HK-2 (cell line): Measurements from ENCODE around the gene KIF5C.

Experiments
- DNase-seq: peaks from one replicate; pipeline ENCODE4 v3.0.0-alpha.2; 2018; ENCODE audit not compliant: unreplicated experiment

Gene KIF5C

GRCh38 chr2:148924514-148925178 is 49.6 kb downstream of the KIF5C start:
- no peak for DNase-seq

- DNase-seq: no peak
These were observed 51.4 kb downstream of the KIF5C start for GRCh38 chr2:148926291-148926961.

- DNase-seq: no peak
These were observed 52.0 kb downstream of the KIF5C start for GRCh38 chr2:148926981-148927401.

GRCh38 chr2:148928395-148928794 is 53.4 kb downstream of the KIF5C start:
- no peak for DNase-seq

GRCh38 chr2:148930046-148930775 is 55.2 kb downstream of the KIF5C start:
- DNase-seq: no peak

- no peak for DNase-seq
These were observed 57.5 kb downstream of the KIF5C start for GRCh38 chr2:148932536-148932935.

- DNase-seq: no peak
These were observed 58.4 kb downstream of the KIF5C start for GRCh38 chr2:148933456-148933855.

GRCh38 chr2:148935791-148936190 is 60.8 kb downstream of the KIF5C start:
- DNase-seq: no peak

GRCh38 chr2:148936857-148937450 is 61.9 kb downstream of the KIF5C start:
- no peak for DNase-seq

- no peak for DNase-seq
These were observed 64.2 kb downstream of the KIF5C start for GRCh38 chr2:148939271-148939670.

GRCh38 chr2:148943097-148943496 is 68.1 kb downstream of the KIF5C start:
- DNase-seq: no peak

GRCh38 chr2:148944536-148944935 is 69.5 kb downstream of the KIF5C start:
- DNase-seq: no peak

- DNase-seq: no peak
These were observed 72.3 kb downstream of the KIF5C start for GRCh38 chr2:148947299-148947698.

- DNase-seq: no peak
These were observed 73.8 kb downstream of the KIF5C start for GRCh38 chr2:148948868-148949267.

GRCh38 chr2:148949348-148949747 is 74.3 kb downstream of the KIF5C start:
- DNase-seq: no peak

GRCh38 chr2:148952621-148953020 is 77.6 kb downstream of the KIF5C start:
- no peak for DNase-seq

- no peak for DNase-seq
These were observed 78.4 kb downstream of the KIF5C start for GRCh38 chr2:148953426-148953825.

GRCh38 chr2:148954536-148954935 is 79.5 kb downstream of the KIF5C start:
- no peak for DNase-seq

GRCh38 chr2:148955798-148956197 is 80.8 kb downstream of the KIF5C start:
- DNase-seq: no peak

GRCh38 chr2:148957023-148957422 is 82.0 kb downstream of the KIF5C start:
- no peak for DNase-seq

GRCh38 chr2:148959745-148960144 is 84.7 kb downstream of the KIF5C start:
- DNase-seq: no peak

GRCh38 chr2:148960483-148960882 is 85.5 kb downstream of the KIF5C start:
- DNase-seq: no peak

- DNase-seq: no peak
These were observed 88.4 kb downstream of the KIF5C start for GRCh38 chr2:148963461-148963860.
